ENCODE measurements around the gene MRAP. TPM values are rescaled to one million over a fixed set of nuclear protein-coding genes. Genes with fewer than 3 reads are reported as not detected.

The MRAP gene
- total RNA-seq, 1 experiment from 2014 or later, result not detected

DNA sequence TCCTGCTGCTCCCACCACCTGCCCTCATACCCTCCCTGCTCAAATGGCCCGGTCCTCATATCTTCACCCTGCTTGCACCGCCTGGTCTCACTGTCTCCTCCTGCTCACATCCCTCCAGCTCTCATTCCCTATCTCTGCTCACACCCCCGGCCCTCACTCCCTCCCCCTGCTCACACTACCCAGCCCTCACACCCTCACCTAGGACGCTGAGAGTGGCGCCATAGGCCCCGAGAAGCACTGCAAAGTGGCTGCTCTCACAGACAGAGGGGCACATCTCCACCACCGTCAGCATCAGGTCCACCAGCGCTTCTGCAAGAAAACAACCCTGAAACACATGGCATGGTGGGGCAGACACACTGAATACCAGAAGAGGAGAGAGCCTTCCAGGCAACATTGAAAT lies 38.6 kb downstream of the MRAP start:
- RAD21 ChIA-PET (ENCODE audit: low non-redundant PET in 1 of 2, low total read pairs in 2 of 2, uncharacterized antibody in 2 of 2, unreplicated experiment in 2 of 2), result no interaction called here

More for the DNA sequence above, 38.6 kb downstream of the MRAP start:
- ChIA-PET CTCF (no interaction called here), POLR2A (no interaction called here)
- Histone ChIP-seq H3K27me3 (ENCODE audit: insufficient read depth, low read length) (no peaks in the 10 kb centered on the region), H3K4me3 (replicated peaks in 1 of 2; ENCODE audit: low read depth in 1 of 2, low read length in 2 of 2) (no peak overlapping the region), H3K27ac (ENCODE audit: low read depth, low read length) (no peak overlapping the region; the same call in 1 of the 2 replicates), H3K9me2 (ENCODE audit: insufficient read depth) (no peaks in the 10 kb centered on the region), H3K9ac (ENCODE audit: low read length) (no peak overlapping the region), H3K4me1 (ENCODE audit: control insufficient read depth in 1 of 2, insufficient read depth in 2 of 2, low read length in 2 of 2) (peaks cover 13 to 16% of the 10 kb centered on the region in 2 experiments), H3K9me3 (ENCODE audit: control insufficient read depth in 1 of 2, insufficient read depth in 1 of 2, low read depth in 1 of 2, low read length in 2 of 2) (no peaks in the 10 kb centered on the region), H3K4me2 (ENCODE audit: low read length) (no peak overlapping the region), H2AFZ (ENCODE audit: low read depth, low read length, poor library complexity, severe bottlenecking) (no peak overlapping the region), H4K20me1 (ENCODE audit: insufficient read depth) (peaks cover 8% of the 10 kb centered on the region; the same call in 1 of the 2 replicates), H3K36me3 (ENCODE audit: control insufficient read depth in 1 of 2, insufficient read depth in 2 of 2, low read length in 2 of 2) (peaks cover 58 to 69% of the 10 kb centered on the region in 2 experiments), H3K79me2 (ENCODE audit: insufficient read depth, low read length) (peaks cover 19% of the 10 kb centered on the region)
- BruUV-seq (replicated peaks), result no TSS peak
- no peak for DNase-seq (ENCODE audit: low read depth, low spot score)
- intact Hi-C loops (cut with micrococcal nuclease), result no loop called here
- ATAC-seq, result no peak
- TF ChIP-seq, protein P1, sequence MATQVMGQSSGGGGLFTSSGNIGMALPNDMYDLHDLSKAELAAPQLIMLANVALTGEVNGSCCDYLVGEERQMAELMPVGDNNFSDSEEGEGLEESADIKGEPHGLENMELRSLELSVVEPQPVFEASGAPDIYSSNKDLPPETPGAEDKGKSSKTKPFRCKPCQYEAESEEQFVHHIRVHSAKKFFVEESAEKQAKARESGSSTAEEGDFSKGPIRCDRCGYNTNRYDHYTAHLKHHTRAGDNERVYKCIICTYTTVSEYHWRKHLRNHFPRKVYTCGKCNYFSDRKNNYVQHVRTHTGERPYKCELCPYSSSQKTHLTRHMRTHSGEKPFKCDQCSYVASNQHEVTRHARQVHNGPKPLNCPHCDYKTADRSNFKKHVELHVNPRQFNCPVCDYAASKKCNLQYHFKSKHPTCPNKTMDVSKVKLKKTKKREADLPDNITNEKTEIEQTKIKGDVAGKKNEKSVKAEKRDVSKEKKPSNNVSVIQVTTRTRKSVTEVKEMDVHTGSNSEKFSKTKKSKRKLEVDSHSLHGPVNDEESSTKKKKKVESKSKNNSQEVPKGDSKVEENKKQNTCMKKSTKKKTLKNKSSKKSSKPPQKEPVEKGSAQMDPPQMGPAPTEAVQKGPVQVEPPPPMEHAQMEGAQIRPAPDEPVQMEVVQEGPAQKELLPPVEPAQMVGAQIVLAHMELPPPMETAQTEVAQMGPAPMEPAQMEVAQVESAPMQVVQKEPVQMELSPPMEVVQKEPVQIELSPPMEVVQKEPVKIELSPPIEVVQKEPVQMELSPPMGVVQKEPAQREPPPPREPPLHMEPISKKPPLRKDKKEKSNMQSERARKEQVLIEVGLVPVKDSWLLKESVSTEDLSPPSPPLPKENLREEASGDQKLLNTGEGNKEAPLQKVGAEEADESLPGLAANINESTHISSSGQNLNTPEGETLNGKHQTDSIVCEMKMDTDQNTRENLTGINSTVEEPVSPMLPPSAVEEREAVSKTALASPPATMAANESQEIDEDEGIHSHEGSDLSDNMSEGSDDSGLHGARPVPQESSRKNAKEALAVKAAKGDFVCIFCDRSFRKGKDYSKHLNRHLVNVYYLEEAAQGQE (IDR thresholded peaks at IDR 0.05; ENCODE audit: low read depth), result no peak
- TF ChIP-seq RAD21 (IDR thresholded peaks at IDR 0.05; ENCODE audit: low read depth), result no peak
- TF ChIP-seq ZFX (IDR thresholded peaks at IDR 0.05), result no peak
- TF ChIP-seq JUND (IDR thresholded peaks at IDR 0.05), result no peak
- no peak for TF ChIP-seq POLR2A (IDR thresholded peaks at IDR 0.05; ENCODE audit: borderline replicate concordance, extremely low read depth, insufficient read depth, insufficient read length)

All from HCT116 (cell line).